ENCODE data around the gene MTX1.
A peak's percentile ranks its signal among the peaks of the same experiment; 100 is the strongest.
"Not testable (repeated sequence)": the region's sequence is repeated elsewhere in the genome, so short reads cannot be mapped to it uniquely, and the experiment has no call there.

MTX1 gene

DNA sequence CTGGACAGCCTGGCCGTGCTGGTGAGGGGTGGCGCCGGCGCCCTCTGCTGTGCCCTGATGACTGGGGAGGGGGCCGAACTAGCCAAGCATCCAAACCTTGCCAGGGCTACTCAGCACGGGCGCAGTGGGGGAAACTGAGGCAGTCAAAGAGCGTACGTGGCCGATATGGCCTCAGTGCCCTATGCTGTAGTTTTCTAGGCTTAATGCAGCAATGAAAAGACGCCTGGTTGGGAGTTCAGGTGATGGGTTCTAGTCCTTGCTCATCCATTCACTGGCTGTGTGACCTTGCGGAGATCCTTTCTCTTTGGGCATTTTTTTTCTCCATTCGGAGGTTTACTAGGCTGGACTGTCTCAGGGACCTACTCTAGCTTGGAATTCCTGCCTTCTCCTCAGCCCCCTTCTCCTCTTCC, 822 bp downstream of the MTX1 start:
- DNase-seq, result no peak

DNA sequence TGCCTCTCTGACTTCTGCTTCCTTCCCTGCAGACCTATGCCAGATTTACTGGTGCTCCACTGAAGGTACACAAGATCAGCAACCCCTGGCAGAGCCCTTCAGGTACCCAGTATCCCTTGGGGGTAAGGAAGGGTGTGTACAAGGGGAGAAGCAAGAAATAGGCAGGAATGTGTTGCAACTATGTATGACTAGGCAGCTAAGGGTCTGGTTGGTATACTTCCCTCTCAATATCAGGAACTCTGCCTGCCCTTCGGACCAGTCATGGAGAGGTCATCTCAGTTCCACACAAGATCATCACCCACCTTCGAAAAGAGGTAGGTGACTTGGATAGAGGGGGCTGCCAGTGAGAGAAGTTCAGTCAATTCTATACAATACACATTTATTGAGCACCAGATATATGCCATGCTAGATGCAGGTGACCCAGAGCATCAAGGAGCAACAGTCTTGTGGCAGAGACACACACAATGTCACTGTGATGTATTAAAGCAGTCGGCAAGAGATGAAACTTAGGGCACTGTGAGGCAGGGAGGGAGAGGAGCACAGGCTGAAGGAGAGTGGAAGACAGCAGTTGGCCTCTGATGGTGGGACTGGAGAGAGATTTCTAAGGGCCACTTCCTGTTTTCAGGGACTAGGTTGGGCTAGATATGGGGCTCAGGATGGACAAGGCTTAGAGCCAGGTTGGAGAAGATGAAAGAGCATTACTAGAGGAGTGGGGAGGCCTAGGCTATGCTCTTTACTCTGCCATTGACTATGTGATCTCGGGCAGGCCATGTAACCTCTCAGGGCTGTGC, 2.0 kb downstream of the MTX1 start:
- DNase-seq, result no peak

GRCh38 chr1:155211381-155212050, 3.0 kb downstream of the MTX1 start:
- not testable (repeated sequence) for DNase-seq

DNA sequence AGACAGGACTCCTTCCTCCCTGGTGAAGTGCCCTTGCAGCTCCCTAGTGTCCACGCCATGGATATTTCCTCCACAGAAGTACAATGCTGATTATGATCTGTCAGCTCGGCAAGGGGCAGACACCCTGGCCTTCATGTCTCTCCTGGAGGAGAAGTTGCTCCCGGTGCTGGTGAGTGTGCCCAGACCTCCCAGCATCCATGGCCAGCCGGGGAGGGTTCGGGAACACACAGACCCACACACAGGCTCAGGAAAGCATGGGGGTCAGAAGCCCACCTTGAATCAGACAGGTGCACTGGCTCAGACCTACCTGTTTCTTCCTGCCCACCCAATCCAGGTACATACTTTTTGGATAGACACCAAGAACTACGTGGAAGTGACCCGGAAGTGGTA, 3.6 kb downstream of the MTX1 start:
- not testable (repeated sequence) for DNase-seq

GRCh38 chr1:155214702-155215101, 6.2 kb downstream of the MTX1 start:
- not testable (repeated sequence) for DNase-seq

DNA sequence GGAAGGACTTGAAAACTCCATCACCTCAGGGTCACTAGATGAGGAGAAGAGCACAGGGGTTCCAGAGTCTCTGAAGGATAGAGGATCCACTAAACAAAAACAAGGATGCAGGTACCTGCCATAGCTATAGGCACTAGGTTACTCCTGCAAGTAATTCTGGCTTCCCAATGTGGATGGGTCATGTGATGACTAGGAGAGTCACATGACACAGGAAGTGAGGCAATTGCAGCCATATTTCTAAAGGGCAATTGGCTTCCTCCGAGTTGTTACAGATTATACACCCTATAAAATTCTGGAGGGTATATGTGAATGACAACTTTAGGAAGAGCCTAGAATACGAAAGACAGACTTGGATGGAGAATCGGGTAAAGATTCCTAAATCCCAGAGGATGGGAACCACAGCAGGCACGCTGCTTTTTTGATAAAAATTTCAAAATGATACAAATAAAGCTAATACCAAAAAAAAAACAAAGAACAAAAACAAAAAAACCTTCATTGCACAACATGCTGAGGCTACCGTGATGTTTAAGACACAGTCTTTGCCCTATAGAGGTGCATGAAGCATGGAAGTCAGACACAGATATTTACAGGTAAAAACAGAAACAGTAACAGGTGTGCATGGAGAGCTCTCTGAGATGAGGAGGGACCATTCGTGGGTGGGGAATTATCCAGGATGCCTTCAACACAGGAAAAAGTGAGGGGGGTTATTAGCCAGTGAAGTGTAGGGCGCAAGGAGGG, 10.5 kb downstream of the MTX1 start:
- peak in 1 of 2 experiments; percentile 63 for DNase-seq

GRCh38 chr1:155219592-155220031, 11.1 kb downstream of the MTX1 start:
- peak in 1 of 2 experiments; percentile 55 for DNase-seq

DNA sequence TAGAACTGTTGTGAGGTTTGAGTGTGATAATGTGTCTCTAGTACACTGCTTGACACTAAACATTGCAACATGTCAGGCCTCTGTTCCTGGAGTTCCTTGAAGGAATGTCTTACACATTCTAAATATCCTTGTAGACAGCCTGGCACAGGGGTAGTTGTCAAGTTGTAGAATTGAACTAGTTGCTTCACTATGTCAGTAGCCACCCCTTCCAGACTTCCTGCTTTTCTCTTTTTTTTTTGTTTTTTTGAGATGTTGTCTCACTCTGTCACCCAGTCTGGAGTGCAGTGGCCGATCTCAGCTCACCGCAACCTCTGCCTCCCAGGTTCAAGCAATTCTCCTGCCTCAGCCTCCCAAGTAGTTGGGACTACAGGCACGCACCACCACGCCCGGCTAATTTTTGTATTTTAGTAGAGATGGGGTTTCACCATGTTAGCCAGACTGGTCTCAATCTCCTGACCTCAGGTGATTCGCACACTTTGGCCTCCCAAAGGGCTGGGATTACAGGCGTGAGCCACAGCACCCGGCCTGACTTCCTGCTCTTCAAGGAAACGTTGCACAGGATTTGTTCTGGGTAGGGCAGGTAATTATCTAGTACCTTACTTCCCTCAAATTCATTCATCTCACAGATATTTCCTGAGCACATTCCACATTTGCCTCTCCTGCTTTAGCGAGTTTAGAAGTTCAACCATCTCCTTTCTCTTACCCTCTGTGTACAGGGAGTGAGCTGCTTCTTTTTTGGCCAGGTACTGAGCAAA, 11.9 kb downstream of the MTX1 start:
- DNase-seq, result not testable (repeated sequence)

DNA sequence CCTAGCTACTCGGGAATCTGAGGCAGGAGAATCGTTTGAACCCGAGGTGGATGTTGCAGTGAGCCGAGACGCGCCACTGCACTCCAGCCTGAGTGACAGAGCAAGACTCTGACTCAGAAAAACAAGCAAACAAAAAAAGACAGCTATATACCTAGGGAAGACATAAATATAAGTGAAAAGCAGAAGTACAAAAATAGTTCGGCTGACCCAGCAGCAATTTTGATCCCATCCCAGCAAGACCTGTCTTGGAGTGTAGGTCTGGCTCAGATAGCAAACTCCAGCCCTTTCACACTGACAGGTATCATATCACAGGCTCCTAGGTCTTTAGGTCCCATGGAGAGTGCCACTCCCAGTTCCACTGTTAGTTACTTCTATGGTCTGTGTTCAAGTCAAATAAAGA, 14.6 kb downstream of the MTX1 start:
- no peak for DNase-seq

GRCh38 chr1:155225404-155225759, 16.9 kb downstream of the MTX1 start:
- not testable (repeated sequence) for DNase-seq

- DNase-seq, result peak in 1 of 2 experiments; percentile 96
Measured at GRCh38 chr1:155226188-155226909, 17.9 kb downstream of the MTX1 start.

- peak in 1 of 2 experiments; percentile 96 for DNase-seq
Measured at GRCh38 chr1:155226910-155227260, 18.4 kb downstream of the MTX1 start.

DNA sequence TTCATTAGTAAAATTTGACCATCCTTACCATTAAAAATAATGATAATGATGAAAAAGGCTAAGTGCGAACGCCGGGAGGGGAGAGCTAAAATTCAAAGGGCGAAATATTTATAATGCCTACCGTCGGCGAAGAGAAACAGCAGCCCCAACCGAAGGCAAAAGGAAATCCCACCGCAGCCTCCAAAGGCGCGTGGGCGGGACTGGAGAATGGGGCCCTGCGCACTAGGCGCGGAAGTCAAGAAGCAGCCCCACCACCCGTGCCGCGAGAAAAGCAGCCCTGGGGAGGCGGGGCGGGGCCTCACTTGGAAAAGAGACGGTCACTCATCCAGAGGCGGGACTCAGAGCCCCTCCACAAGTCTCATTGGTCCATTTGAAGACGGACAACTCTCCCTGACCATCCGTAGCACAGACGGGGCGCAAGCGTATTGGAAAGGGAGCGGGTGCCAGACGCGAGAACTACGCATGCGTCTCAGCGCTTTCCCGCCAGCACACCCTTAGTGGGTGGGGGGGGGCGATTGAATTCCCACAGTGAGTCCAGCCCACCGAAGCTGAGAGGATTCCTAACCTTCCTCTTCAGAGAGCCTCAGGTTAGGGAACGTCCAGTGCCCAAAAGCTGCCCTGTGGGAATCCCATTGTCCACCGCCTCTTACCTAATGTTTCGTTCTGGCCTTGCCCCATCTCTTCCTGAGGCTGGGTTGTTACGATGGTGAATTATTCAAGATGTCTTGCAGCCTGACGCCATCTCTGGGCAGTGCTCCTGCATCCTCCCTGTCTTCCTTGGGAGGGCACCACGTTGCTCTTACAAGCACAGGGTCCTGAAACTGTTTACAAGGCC, 19.0 kb downstream of the MTX1 start:
- DNase-seq, result peak; percentile 100

- no peak for DNase-seq
Measured at GRCh38 chr1:155228096-155228427, 19.6 kb downstream of the MTX1 start.

DNA sequence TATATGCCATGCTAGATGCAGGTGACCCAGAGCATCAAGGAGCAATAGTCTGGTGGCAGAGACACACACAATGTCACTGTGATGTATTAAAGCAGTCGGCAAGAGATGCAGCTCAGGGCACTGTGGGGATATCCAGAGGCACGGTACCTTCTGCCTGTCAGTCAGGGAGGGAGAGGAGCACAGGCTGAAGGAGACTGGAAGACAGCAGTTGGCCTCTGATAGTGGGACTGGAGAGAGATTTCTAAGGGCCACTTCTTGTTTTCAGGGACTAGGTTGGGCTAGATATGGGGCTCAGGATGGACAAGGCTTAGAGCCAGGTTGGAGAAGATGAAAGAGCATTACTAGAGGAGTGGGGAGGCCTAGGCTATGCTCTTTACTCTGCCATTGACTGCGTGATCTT, 22.8 kb downstream of the MTX1 start:
- DNase-seq, result not testable (repeated sequence)

DNA sequence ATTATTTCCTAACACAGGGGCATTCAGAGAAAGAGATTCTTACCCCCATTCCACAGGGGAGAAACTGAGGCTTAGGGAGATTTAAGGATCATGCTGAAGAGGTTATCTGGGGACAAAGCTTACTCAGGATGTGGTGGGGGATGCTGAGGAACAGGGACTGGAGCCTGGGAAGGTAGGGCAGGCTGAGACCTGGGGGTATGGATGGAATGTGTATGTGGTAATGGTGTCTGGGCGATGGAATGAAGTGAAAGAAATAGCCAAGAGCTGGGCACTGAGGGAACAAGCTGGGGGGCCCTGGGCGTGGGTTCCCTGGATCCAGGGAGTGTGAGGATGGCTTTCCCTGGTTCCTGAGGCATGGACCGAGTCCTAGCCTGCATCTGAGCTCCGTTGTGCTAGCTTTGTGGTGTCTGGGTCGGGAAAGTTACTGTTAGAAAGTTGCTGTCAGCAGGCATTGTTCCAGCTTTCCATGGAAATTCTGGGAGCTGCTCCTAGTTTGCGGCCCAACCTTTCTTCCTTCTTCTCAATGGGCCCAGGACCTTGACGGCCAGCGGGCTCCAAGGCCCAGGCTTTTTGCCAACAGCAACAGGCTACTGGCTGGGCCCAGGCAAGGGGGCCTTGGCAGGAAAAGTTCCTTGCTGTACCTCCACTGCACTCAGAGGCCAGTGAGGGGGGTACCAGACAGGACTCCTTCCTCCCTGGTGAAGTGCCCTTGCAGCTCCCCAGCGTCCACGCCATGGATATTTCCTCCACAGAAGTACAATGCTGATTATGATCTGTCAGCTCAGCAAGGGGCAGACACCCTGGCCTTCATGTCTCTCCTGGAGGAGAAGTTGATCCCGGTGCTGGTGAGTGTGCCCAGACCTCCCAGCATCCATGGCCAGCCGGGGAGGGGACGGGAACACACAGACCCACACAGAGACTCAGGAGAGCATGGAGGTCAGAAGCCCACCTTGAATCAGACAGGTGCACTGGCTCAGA, 23.8 kb downstream of the MTX1 start:
- not testable (repeated sequence) for DNase-seq

DNA sequence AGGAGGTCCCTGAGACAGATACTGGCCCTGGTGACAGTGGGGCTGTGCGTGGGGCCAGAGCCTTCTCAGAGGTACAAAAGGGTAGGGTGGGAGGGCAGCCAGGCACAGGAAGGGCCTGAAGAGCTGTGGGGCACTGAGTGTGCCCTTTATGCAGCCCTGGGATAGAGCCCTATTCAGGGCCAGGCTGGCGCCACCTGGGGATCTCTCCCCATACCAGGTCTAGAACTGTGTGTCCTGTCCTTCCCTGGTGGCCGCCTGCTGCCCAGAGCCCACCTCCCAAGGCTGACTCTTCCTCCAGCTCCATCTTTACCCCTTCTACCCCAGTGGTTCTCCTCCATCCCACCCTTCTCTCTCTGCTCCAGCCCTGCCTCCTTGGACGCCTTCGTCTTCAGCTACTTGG, 25.0 kb downstream of the MTX1 start:
- DNase-seq, result not testable (repeated sequence)

DNA sequence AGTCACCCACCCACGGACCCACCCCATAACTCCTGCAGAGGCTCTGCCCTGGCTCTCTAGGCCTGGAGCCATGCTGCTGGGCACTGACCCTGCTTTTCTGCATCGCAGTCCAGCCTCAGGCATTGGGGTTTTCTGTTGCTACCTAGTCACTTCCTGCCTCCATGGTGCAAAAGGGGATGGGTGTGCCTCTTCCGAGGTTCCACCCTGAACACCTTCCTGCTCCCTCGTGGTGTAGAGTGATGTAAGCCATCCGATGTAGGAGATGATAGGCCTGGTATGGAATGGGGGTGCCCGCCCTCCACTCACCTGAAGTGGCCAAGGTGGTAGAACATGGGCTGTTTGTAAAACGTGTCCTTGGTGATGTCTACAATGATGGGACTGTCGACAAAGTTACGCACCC, 26.9 kb downstream of the MTX1 start:
- DNase-seq, result not testable (repeated sequence)

GRCh38 chr1:155236451-155236850, 28.0 kb downstream of the MTX1 start:
- DNase-seq, result no peak

GRCh38 chr1:155241069-155241679, 32.7 kb downstream of the MTX1 start:
- peak in 1 of 2 experiments; percentile 70 for DNase-seq
